GM12878 (cell line): ENCODE data around the gene POLA1. TPM values are rescaled to one million over a fixed set of nuclear protein-coding genes. Genes with fewer than 3 reads are reported as not detected.
"Not testable (repeated sequence)": the region's sequence is repeated elsewhere in the genome, so short reads cannot be mapped to it uniquely, and the experiment has no call there.

ENCODE experiments used
- ATAC-seq: fragments of 200-7000 bp; cut with Tn5 transposase; 3 replicates; pipeline ENCODE4 v1.9.1; 2020; ENCODE audit warnings: mild to moderate bottlenecking, moderate library complexity
- BruUV-seq: library from RNA; stranded (reverse); fragments of 400-500 nt; replicated peaks from 2 replicates; lab custom pipeline; 2021; lab: Mats Ljungman, UMichigan
- CTCF ChIA-PET: fragments of 300-600 bp; sonication (Branson Sonifier 250); formaldehyde crosslinking; extraction: SDS; loops from one replicate; lab custom pipeline; 2021; ENCODE audit warnings: inconsistent platforms; lab: Yijun Ruan, JAX
- POLR2A ChIA-PET: fragments of 350-600 bp; formaldehyde crosslinking; extraction: SDS; loops from one replicate; lab custom pipeline; 2021; ENCODE audit warnings: inconsistent platforms; lab: Charles Lee
- RAD21 ChIA-PET: fragments of 300-600 bp; sonication (Branson Sonifier 250); formaldehyde crosslinking; loops from one replicate; lab custom pipeline; 2023; ENCODE audit warnings: antibody characterized with exemption; ENCODE audit not compliant: unreplicated experiment; lab: Charles Lee
- SMC1A ChIA-PET: fragments of 300-600 bp; sonication (Branson Sonifier 250); formaldehyde crosslinking; loops from one replicate; lab custom pipeline; 2023; ENCODE audit not compliant: unreplicated experiment, uncharacterized antibody; lab: Charles Lee
- DNase-seq: peaks from one replicate; pipeline ENCODE4 v3.0.0-alpha.2; 2011; ENCODE audit warnings: low read depth, low spot score
- FAIRE-seq: peaks from 3 replicates; lab custom pipeline; 2011; peaks lifted over from hg19 to GRCh38; lab: Jason Lieb, UNC
- H2AFZ ChIP-seq: 2 replicates; pipeline ENCODE4 v1.6.0; 2011; ENCODE audit warnings: low read depth, low read length, control low read depth; ENCODE audit not compliant: control insufficient read depth
- H3K27ac ChIP-seq: 2 replicates; pipeline ENCODE4 v1.5.1; 2011; ENCODE audit warnings: control low read depth; ENCODE audit not compliant: control insufficient read depth, insufficient read depth
- H3K27me3 ChIP-seq, 2 experiments: replicated peaks in 1 of 2; 2 replicates each; pipeline versions ENCODE4 v1.6.0 to v1.6.1; 2011; ENCODE audit warnings: low read length in 1 of 2; ENCODE audit not compliant: control insufficient read depth in 2 of 2, insufficient read depth in 2 of 2
- H3K36me3 ChIP-seq, 2 experiments: 2 replicates each; pipeline ENCODE4 v1.5.1; 2011; ENCODE audit warnings: low read length in 1 of 2; ENCODE audit not compliant: control insufficient read depth in 2 of 2, insufficient read depth in 2 of 2
- H3K4me1 ChIP-seq: 2 replicates; pipeline ENCODE4 v1.6.1; 2011; ENCODE audit warnings: mild to moderate bottlenecking, low read length, moderate library complexity, mixed read lengths; ENCODE audit not compliant: control insufficient read depth, insufficient read depth
- H3K4me2 ChIP-seq: 2 replicates; pipeline ENCODE4 v1.6.0; 2011; ENCODE audit warnings: control low read depth; ENCODE audit not compliant: control insufficient read depth, insufficient read depth
- H3K4me3 ChIP-seq: fragments of 200-600 bp; sonication (generic); 2 replicates; pipeline ENCODE4 v1.5.1; 2016
- H3K79me2 ChIP-seq: 2 replicates; pipeline ENCODE4 v1.6.0; 2011; ENCODE audit warnings: low read length; ENCODE audit not compliant: control insufficient read depth, insufficient read depth
- H3K9ac ChIP-seq: 2 replicates; pipeline ENCODE4 v1.8.0; 2011; ENCODE audit warnings: low read length, control low read depth, mixed read lengths; ENCODE audit not compliant: control insufficient read depth, insufficient read depth
- H3K9me3 ChIP-seq: replicated peaks from 3 replicates; pipeline ENCODE4 v1.5.1; 2011; ENCODE audit warnings: mild to moderate bottlenecking, low read length; ENCODE audit not compliant: control insufficient read depth, insufficient read depth
- H4K20me1 ChIP-seq: 2 replicates; pipeline ENCODE4 v1.6.0; 2011; ENCODE audit not compliant: control insufficient read depth, insufficient read depth
- EZH2 ChIP-seq: IDR thresholded peaks from 2 replicates; pipeline ENCODE4 v1.6.1; 2012; ENCODE audit warnings: low read depth, mild to moderate bottlenecking, control low read depth, inconsistent platforms, low read length, borderline replicate concordance; ENCODE audit not compliant: control insufficient read depth
- RFX5 ChIP-seq: IDR thresholded peaks from 2 replicates; pipeline ENCODE4 v1.6.1; 2011; ENCODE audit warnings: low read depth, low read length, improper control_type of control experiment
- SPI1 ChIP-seq: IDR thresholded peaks from 2 replicates; pipeline ENCODE4 v1.6.1; 2011; ENCODE audit warnings: low read depth, mild to moderate bottlenecking, low read length, moderate library complexity, borderline replicate concordance; ENCODE audit not compliant: insufficient read depth
- ZNF24 ChIP-seq: fragments of 450-650 bp; IDR thresholded peaks from 2 replicates; pipeline ENCODE4 v1.6.1; 2017; ENCODE audit warnings: antibody characterized with exemption, mild to moderate bottlenecking
- WGBS: methylation state at CpG from one replicate; pipeline ENCODE4 v1.1.6; 2016; ENCODE audit warnings: low lambda C conversion rate; ENCODE audit not compliant: insufficient replicate concordance, insufficient coverage; ENCODE audit errors: missing lambda C conversion rate; 5-methylcytosine and 5-hydroxymethylcytosine counted together
- in situ Hi-C: fragments of 300-500 bp; cut with MboI; formaldehyde crosslinking; loops from 9 replicates; pipeline ENCODE4 v1.14.3; 2018; ENCODE audit warnings: mixed read lengths
- intact Hi-C: fragments of 100-400 bp; cut with micrococcal nuclease; formaldehyde crosslinking; loops from one replicate; pipeline ENCODE4 v1.14.2; 2022; ENCODE audit not compliant: unreplicated experiment
- polyA plus RNA-seq, 11 experiments: library from polyadenylated mRNA; depleted of rRNA in 4 of 11; unstranded in 6 of 11; stranded (reverse) in 5 of 11; fragments of >200 nt; fragmentation: Nextera tagmentation in 4 of 11; fragmentation: Illumina TruSeq in 1 of 11; extraction: Ambion mirVana in 4 of 11; extraction: Trizol in 1 of 11; gene quantifications; 1 replicate in 1 of 11; 2 replicates in 10 of 11; pipeline versions ENCODE4 v1.2.1 to v1.2.3, GENCODE V29; 2011 to 2016; ENCODE audit warnings: inconsistent platforms in 2 of 11, missing spikeins in 2 of 11, low read depth in 1 of 11
- total RNA-seq, 4 experiments: library from RNA; depleted of rRNA in 3 of 4; stranded (reverse); fragments of >200 nt in 3 of 4; fragmentation: Illumina TruSeq in 1 of 4; extraction: Trizol in 1 of 4; gene quantifications; 2 replicates each; pipeline versions ENCODE4 v1.2.1 to v1.2.3, GENCODE V29; 2013 to 2021
- TF ChIP-seq, protein P1 (sequence below): IDR thresholded peaks from 2 replicates; pipeline ENCODE4 v1.6.1; 2012; ENCODE audit warnings: low read depth, low read length, improper control_type of control experiment

POLA1 gene
- total and polyA plus RNA-seq, 10 of the 15 experiments (the other 5 are each of a cell fraction or from before 2014, with no cell fraction given), result 6.5 to 34.7 (median 24.8) TPM

DNA sequence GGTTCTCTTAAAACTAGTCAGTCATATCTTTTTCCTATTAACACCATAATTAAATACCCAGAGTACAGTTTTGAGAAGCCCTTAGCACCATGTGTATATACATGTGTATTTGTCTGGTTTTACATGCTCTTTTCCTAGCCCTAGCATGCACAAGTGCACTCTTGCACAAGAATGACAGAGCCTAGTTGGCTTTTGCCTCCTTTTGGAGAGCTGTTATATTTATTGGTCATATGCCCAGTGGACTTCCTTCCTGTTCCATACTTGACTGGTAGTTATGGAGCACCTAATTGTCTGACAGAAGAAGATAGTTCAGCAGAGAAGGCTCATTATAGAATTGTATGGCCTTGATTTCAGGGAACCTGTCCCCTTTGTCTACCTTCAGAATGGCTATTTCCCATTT is 166.4 kb downstream of the POLA1 start:
- POLR2A ChIA-PET, result interaction anchor here (1.6 kb wide), 1 partner anchor 21 kb away, joined by 4 read pairs; no protein-coding TSS in a partner anchor
- BruUV-seq, result no TSS peak
- H3K9me3 ChIP-seq, result no peaks in the 10 kb centered on the region
- CTCF ChIA-PET, result interaction anchor here (1.0 to 1.3 kb wide), 4 partner anchors 13 to 490 kb away, joined by 3 read pairs; no protein-coding TSS in a partner anchor
- FAIRE-seq, result no peak
- H3K27ac ChIP-seq, result no peak overlapping the region
- no peaks in the 10 kb centered on the region for H3K4me1 ChIP-seq
- no peaks in the 10 kb centered on the region for H3K79me2 ChIP-seq
- DNase-seq, result no peak
- no peak overlapping the region for H2AFZ ChIP-seq
- H4K20me1 ChIP-seq, result no peaks in the 10 kb centered on the region
- RAD21 ChIA-PET, result no interaction called here
- intact Hi-C loops (no loop called here), in situ Hi-C loops (no loop called here)
- TF ChIP-seq SPI1, result no peak
- TF ChIP-seq, protein P1, sequence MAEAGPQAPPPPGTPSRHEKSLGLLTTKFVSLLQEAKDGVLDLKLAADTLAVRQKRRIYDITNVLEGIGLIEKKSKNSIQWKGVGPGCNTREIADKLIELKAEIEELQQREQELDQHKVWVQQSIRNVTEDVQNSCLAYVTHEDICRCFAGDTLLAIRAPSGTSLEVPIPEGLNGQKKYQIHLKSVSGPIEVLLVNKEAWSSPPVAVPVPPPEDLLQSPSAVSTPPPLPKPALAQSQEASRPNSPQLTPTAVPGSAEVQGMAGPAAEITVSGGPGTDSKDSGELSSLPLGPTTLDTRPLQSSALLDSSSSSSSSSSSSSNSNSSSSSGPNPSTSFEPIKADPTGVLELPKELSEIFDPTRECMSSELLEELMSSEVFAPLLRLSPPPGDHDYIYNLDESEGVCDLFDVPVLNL, result no peak
- no peak for TF ChIP-seq ZNF24
- TF ChIP-seq RFX5, result no peak
- H3K9ac ChIP-seq, result no peak overlapping the region
- SMC1A ChIA-PET, result interaction anchor here (1.3 to 2.1 kb wide), 2 partner anchors 21 to 34 kb away, joined by 3 to 6 read pairs; no protein-coding TSS in a partner anchor
- no peak overlapping the region for H3K4me3 ChIP-seq
- H3K4me2 ChIP-seq, result no peak overlapping the region
- no peaks in the 10 kb centered on the region for H3K27me3 ChIP-seq
- ATAC-seq, result no peak
- H3K36me3 ChIP-seq, result no peaks in the 10 kb centered on the region

DNA sequence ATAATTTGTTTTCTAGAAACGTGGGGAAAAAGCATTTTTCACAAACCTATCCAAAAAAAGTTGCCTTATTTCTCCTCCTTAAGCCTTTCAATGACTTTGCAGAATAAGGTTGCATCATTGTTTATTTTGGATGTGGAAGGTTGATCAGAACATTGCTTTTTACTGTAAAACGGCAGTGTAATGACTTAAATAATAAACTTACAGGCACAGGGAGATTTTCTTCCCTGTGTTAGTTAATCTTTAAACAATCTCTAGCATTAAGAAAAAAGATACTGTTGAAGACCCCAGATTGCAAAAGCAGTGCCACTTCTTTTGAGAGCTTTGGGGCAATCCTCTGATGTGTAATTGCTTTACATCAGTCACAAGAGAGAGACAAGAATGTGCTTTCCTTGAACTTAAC is 168.6 kb downstream of the POLA1 start:
- CTCF ChIA-PET, result interaction anchor here (4.4 kb wide), 1 partner anchor 23 kb away, joined by 21 read pairs; no protein-coding TSS in a partner anchor
- Histone ChIP-seq H3K27me3 (no peaks in the 10 kb centered on the region), H3K9ac (no peak overlapping the region), H2AFZ (no peak overlapping the region), H4K20me1 (no peaks in the 10 kb centered on the region), H3K27ac (no peak overlapping the region), H3K9me3 (no peaks in the 10 kb centered on the region), H3K4me1 (no peaks in the 10 kb centered on the region), H3K36me3 (no peaks in the 10 kb centered on the region), H3K79me2 (no peaks in the 10 kb centered on the region), H3K4me3 (no peak overlapping the region), H3K4me2 (no peak overlapping the region)
- WGBS, result 47% methylated on average over 2 of the region's 2 CpGs
- SMC1A ChIA-PET, result no interaction called here
- in situ Hi-C loops, result no loop called here
- intact Hi-C loops, result no loop called here
- DNase-seq, result no peak
- BruUV-seq, result no TSS peak
- ATAC-seq, result no peak
- no peak for FAIRE-seq
- RAD21 ChIA-PET, result no interaction called here
- POLR2A ChIA-PET, result no interaction called here
- no peak for TF ChIP-seq EZH2

DNA sequence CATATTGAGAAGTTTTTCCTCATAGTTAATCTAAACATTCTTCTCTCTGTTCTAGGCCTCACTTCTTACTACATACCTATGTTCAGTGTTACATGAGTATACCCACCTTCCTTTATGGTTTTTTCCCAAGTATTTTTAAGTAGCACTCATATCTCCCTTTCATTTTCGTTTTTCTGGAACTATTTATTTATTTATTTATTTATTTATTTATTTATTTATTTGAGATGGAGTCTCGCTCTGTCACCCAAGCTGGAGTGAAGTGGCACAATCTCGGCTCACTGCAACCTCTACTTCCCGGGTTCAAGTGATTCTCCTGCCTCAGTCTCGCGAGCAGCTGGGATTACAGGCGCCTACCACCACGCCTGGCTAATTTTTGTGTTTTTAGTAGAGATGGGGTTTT is 170.1 kb downstream of the POLA1 start:
- intact Hi-C loops, H3K36me3 ChIP-seq, FAIRE-seq, H3K9me3 ChIP-seq, H3K9ac ChIP-seq, ATAC-seq, H3K79me2 ChIP-seq, POLR2A ChIA-PET, BruUV-seq, H3K27me3 ChIP-seq, RAD21 ChIA-PET, H3K4me2 ChIP-seq, DNase-seq, H4K20me1 ChIP-seq, H3K4me1 ChIP-seq, H3K4me3 ChIP-seq, in situ Hi-C loops, H2AFZ ChIP-seq, H3K27ac ChIP-seq: not testable (repeated sequence)
- WGBS, result 60% methylated on average over 8 of the region's 8 CpGs
- SMC1A ChIA-PET, result interaction anchor here (0.7 kb wide), 1 partner anchor 98 kb away, joined by 3 read pairs; no protein-coding TSS in a partner anchor
- CTCF ChIA-PET, result interaction anchor here (4.4 kb wide), 1 partner anchor 25 kb away, joined by 21 read pairs; no protein-coding TSS in a partner anchor
